Measurements from ENCODE around the gene DDX4. TPM values are rescaled to one million over a fixed set of nuclear protein-coding genes. Genes with fewer than 3 reads are reported as not detected.
A peak's percentile ranks its signal among the peaks of the same experiment; 100 is the strongest.

Gene DDX4
- polyA plus RNA-seq, 3 donors, result not detected

DNA sequence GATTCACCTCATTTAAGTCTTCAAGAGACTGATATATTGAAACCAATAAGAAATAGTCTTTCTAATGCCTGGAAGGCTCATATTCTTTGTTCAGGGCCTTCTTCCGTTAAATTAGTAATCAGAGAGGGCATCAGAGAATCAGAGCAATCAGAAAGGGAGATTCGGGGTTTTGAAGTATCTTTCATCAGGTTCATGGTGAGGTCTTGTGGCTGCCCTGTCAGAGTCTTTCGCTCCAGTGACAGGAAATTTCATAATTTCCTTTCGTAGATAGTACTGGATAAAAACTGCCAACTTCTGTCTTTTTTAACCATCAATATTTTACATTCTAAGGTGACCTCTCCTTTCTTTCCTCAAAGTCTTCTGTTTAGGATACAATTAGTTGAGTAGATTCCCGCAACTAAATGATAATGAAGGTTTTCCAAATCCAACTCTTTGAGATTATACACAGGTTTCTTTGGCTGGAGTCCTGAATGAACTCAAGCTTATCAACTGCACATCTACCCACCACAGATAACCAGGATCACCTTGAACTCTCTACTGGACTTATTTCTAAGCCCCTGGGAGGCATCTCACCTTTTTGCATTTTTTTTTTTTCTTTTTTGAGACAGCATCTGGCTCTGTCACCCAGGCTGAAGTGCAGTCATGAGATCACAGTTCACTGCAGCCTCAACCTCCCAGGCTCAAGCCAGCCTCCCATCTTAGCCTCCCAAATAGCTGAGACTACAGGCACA, 118.8 kb downstream of the DDX4 start:
- 0% methylated on average over 2 of the region's 5 CpGs for WGBS (ENCODE audit: insufficient coverage)
- intact Hi-C loops (cut with micrococcal nuclease), result loop anchor here in 1 of 2 donors (5.0 kb wide), 1 partner anchor 46 kb away; no protein-coding TSS in a partner anchor
- peaks cover 0 to 5% (median 0%) of the 10 kb centered on the region in 7 donors for H3K9me3 Mint-ChIP-seq
- H3K27ac Mint-ChIP-seq, result peak overlapping the region; percentile 86 to 97 (median 93)
- Histone ChIP-seq H3K9me3 (replicated peaks in 1 of 2; ENCODE audit: control insufficient read depth in 1 of 2, insufficient read depth in 1 of 2, low read length in 2 of 2) (no peaks in the 10 kb centered on the region), H3K4me3 (replicated peaks in 1 of 3; ENCODE audit: low read depth in 2 of 3, low read length in 3 of 3) (peak overlapping the region in 1 of 3 experiments; percentile 47), H3K4me2 (replicated peaks; ENCODE audit: extremely low read depth, low read length, poor library complexity, severe bottlenecking) (peak overlapping the region; percentile 59), H3K27ac (ENCODE audit: low read depth in 1 of 2, low read length in 2 of 2) (peak overlapping the region; percentile 26 to 81), H3K27me3 (ENCODE audit: control insufficient read depth in 2 of 2, insufficient read depth in 2 of 2, low read length in 2 of 2) (no peaks in the 10 kb centered on the region), H2AFZ (ENCODE audit: insufficient read depth, low read depth, low read length, poor library complexity, severe bottlenecking) (no peak overlapping the region), H3K4me1 (ENCODE audit: control insufficient read depth in 1 of 2, insufficient read depth in 2 of 2, low read length in 2 of 2) (peaks cover 78 to 92% of the 10 kb centered on the region in 2 donors), H3K36me3 (replicated peaks in 1 of 2; ENCODE audit: control insufficient read depth in 1 of 2, insufficient read depth in 2 of 2, low read length in 2 of 2) (no peaks in the 10 kb centered on the region), H4K20me1 (ENCODE audit: insufficient read depth, low read length) (no peaks in the 10 kb centered on the region), H3K9ac (ENCODE audit: insufficient read depth, low read length, poor library complexity, severe bottlenecking) (no peak overlapping the region), H3K79me2 (ENCODE audit: insufficient read depth, low read length) (peaks cover 86% of the 10 kb centered on the region)
- peak overlapping the region; percentile 52 to 77 for H3K4me3 Mint-ChIP-seq
- peak; percentile 75 to 87 (median 84) for DNase-seq
- H3K4me1 Mint-ChIP-seq, result peaks cover 80% of the 10 kb centered on the region
- H3K27me3 Mint-ChIP-seq (ENCODE audit: low read depth in 3 of 3), result peaks cover 0 to 2% (median 0%) of the 10 kb centered on the region in 3 donors
- TF ChIP-seq, protein P1, sequence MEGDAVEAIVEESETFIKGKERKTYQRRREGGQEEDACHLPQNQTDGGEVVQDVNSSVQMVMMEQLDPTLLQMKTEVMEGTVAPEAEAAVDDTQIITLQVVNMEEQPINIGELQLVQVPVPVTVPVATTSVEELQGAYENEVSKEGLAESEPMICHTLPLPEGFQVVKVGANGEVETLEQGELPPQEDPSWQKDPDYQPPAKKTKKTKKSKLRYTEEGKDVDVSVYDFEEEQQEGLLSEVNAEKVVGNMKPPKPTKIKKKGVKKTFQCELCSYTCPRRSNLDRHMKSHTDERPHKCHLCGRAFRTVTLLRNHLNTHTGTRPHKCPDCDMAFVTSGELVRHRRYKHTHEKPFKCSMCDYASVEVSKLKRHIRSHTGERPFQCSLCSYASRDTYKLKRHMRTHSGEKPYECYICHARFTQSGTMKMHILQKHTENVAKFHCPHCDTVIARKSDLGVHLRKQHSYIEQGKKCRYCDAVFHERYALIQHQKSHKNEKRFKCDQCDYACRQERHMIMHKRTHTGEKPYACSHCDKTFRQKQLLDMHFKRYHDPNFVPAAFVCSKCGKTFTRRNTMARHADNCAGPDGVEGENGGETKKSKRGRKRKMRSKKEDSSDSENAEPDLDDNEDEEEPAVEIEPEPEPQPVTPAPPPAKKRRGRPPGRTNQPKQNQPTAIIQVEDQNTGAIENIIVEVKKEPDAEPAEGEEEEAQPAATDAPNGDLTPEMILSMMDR (IDR thresholded peaks at IDR 0.05), result no peak
- peaks cover 5 to 7% of the 10 kb centered on the region in 2 donors for H3K36me3 Mint-ChIP-seq

DNA sequence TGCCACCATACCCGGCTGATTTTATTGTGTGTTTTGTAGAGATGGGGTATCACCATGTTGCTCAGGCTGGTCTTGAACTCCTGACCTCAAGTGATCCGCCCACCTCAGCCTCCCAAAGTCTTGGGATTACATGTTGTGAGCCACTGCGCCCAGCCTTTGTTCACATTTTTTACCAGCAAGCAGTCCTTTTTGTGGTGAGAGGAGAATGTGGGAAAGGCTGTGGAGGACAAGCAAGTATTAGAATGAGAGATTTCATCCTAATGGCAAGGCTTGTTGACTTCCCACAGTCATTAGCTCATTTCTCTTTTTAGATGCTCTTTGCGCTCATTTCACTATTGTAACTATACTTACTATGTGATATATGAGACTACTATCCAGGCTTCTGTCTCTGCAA, 119.4 kb downstream of the DDX4 start:
- H3K4me2 ChIP-seq (replicated peaks; ENCODE audit: extremely low read depth, low read length, poor library complexity, severe bottlenecking), result peak overlapping the region; percentile 59
- no peak for DNase-seq
- Mint-ChIP-seq H3K36me3 (peaks cover 5 to 9% of the 10 kb centered on the region in 2 donors), H3K4me3 (peak overlapping the region in 1 of 2 donors; percentile 52), H3K27me3 (ENCODE audit: low read depth in 3 of 3) (peaks cover 0 to 2% (median 0%) of the 10 kb centered on the region in 3 donors), H3K27ac (peak overlapping the region; percentile 86 to 97 (median 93)), H3K4me1 (peaks cover 78% of the 10 kb centered on the region), H3K9me3 (peaks cover 0 to 5% (median 0%) of the 10 kb centered on the region in 7 donors)
- H3K4me3 ChIP-seq (replicated peaks in 1 of 3; ENCODE audit: low read depth in 2 of 3, low read length in 3 of 3), result peak overlapping the region in 1 of 3 experiments; percentile 47
- peaks cover 73 to 87% of the 10 kb centered on the region in 2 donors for H3K4me1 ChIP-seq (ENCODE audit: control insufficient read depth in 1 of 2, insufficient read depth in 2 of 2, low read length in 2 of 2)
- H3K36me3 ChIP-seq (replicated peaks in 1 of 2; ENCODE audit: control insufficient read depth in 1 of 2, insufficient read depth in 2 of 2, low read length in 2 of 2), result no peaks in the 10 kb centered on the region
- no peaks in the 10 kb centered on the region for H4K20me1 ChIP-seq (ENCODE audit: insufficient read depth, low read length)
- no CpG with 5 or more reads among the region's 4 CpGs for WGBS (ENCODE audit: insufficient coverage)
- peak overlapping the region; percentile 2 to 81 for H3K27ac ChIP-seq (ENCODE audit: low read depth in 1 of 2, low read length in 2 of 2)
- H3K9ac ChIP-seq (ENCODE audit: insufficient read depth, low read length, poor library complexity, severe bottlenecking), result no peak overlapping the region
- no peak overlapping the region for H2AFZ ChIP-seq (ENCODE audit: insufficient read depth, low read depth, low read length, poor library complexity, severe bottlenecking)
- intact Hi-C loops (cut with micrococcal nuclease), result loop anchor here in 1 of 2 donors (5.0 kb wide), 1 partner anchor 45 kb away; no protein-coding TSS in a partner anchor
- no peaks in the 10 kb centered on the region for H3K27me3 ChIP-seq (ENCODE audit: control insufficient read depth in 2 of 2, insufficient read depth in 2 of 2, low read length in 2 of 2)
- no peaks in the 10 kb centered on the region for H3K9me3 ChIP-seq (replicated peaks in 1 of 2; ENCODE audit: control insufficient read depth in 1 of 2, insufficient read depth in 1 of 2, low read length in 2 of 2)
- peaks cover 90% of the 10 kb centered on the region for H3K79me2 ChIP-seq (ENCODE audit: insufficient read depth, low read length)
- TF ChIP-seq, protein P1 (IDR thresholded peaks at IDR 0.05), result no peak
